ENCODE measurements around the gene ZNF225.

ZNF225 gene

GRCh38 chr19:44113138-44113783 is at the start of gene ZNF225:
Gene ZNF225 (plus strand): TSS chr19:44113399. CDS start chr19:44115828, 2,429 bp downstream.
- no peak for TF ChIP-seq JUND (IDR thresholded peaks at IDR 0.05; ENCODE audit: low read depth)
- in situ Hi-C loops (cut with HindIII; ENCODE audit: low pct_unique_long_range_greater_than_20kb, low sequenced_read_pairs): no loop called here
- DNase-seq (ENCODE audit: low read depth in 1 of 2, low spot score in 1 of 2): peak; percentile 75 to 97

GRCh38 chr19:44066305-44066704 is 46.9 kb upstream of the ZNF225 start:
- TF ChIP-seq JUND (IDR thresholded peaks at IDR 0.05; ENCODE audit: low read depth): no peak
- in situ Hi-C loops (cut with HindIII; ENCODE audit: low pct_unique_long_range_greater_than_20kb, low sequenced_read_pairs): no loop called here
- DNase-seq (ENCODE audit: low read depth in 1 of 2, low spot score in 1 of 2): no peak

GRCh38 chr19:44069415-44069814 is 43.8 kb upstream of the ZNF225 start:
- DNase-seq (ENCODE audit: low read depth in 1 of 2, low spot score in 1 of 2): no peak
- in situ Hi-C loops (cut with HindIII; ENCODE audit: low pct_unique_long_range_greater_than_20kb, low sequenced_read_pairs): no loop called here
- TF ChIP-seq JUND (IDR thresholded peaks at IDR 0.05; ENCODE audit: low read depth): no peak

GRCh38 chr19:44071824-44072542 is 41.2 kb upstream of the ZNF225 start, which contains the start of gene ZNF284:
Gene ZNF284 (plus strand): TSS chr19:44072159. CDS start chr19:44076390, 4,231 bp downstream.
- in situ Hi-C loops (cut with HindIII; ENCODE audit: low pct_unique_long_range_greater_than_20kb, low sequenced_read_pairs): no loop called here
- DNase-seq (ENCODE audit: low read depth in 1 of 2, low spot score in 1 of 2): peak; percentile 68 to 91
- TF ChIP-seq JUND (IDR thresholded peaks at IDR 0.05; ENCODE audit: low read depth): no peak

- no peak for DNase-seq (ENCODE audit: low read depth in 1 of 2, low spot score in 1 of 2)
- in situ Hi-C loops (cut with HindIII; ENCODE audit: low pct_unique_long_range_greater_than_20kb, low sequenced_read_pairs): no loop called here
- TF ChIP-seq JUND (IDR thresholded peaks at IDR 0.05; ENCODE audit: low read depth): no peak
Measured at GRCh38 chr19:44072543-44073401, 40.4 kb upstream of the ZNF225 start.

GRCh38 chr19:44076325-44076724 is 36.9 kb upstream of the ZNF225 start:
- in situ Hi-C loops (cut with HindIII; ENCODE audit: low pct_unique_long_range_greater_than_20kb, low sequenced_read_pairs): no loop called here
- TF ChIP-seq JUND (IDR thresholded peaks at IDR 0.05; ENCODE audit: low read depth): no peak
- DNase-seq (ENCODE audit: low read depth in 1 of 2, low spot score in 1 of 2): no peak

GRCh38 chr19:44092108-44092507 is 21.1 kb upstream of the ZNF225 start:
- TF ChIP-seq JUND (IDR thresholded peaks at IDR 0.05; ENCODE audit: low read depth): no peak
- in situ Hi-C loops (cut with HindIII; ENCODE audit: low pct_unique_long_range_greater_than_20kb, low sequenced_read_pairs): no loop called here
- no peak for DNase-seq (ENCODE audit: low read depth in 1 of 2, low spot score in 1 of 2)

- in situ Hi-C loops (cut with HindIII; ENCODE audit: low pct_unique_long_range_greater_than_20kb, low sequenced_read_pairs): no loop called here
- TF ChIP-seq JUND (IDR thresholded peaks at IDR 0.05; ENCODE audit: low read depth): no peak
- DNase-seq (ENCODE audit: low read depth in 1 of 2, low spot score in 1 of 2): peak; percentile 54 to 91
Measured at GRCh38 chr19:44093931-44094765, 19.1 kb upstream of the ZNF225 start, which contains the start of gene ZNF224. Gene ZNF224 (plus strand): TSS chr19:44094361. CDS start chr19:44097874, 3,513 bp downstream.

- DNase-seq (ENCODE audit: low read depth in 1 of 2, low spot score in 1 of 2): no peak
- in situ Hi-C loops (cut with HindIII; ENCODE audit: low pct_unique_long_range_greater_than_20kb, low sequenced_read_pairs): no loop called here
- no peak for TF ChIP-seq JUND (IDR thresholded peaks at IDR 0.05; ENCODE audit: low read depth)
Measured at GRCh38 chr19:44107751-44108150, 5.4 kb upstream of the ZNF225 start.

- no peak for DNase-seq (ENCODE audit: low read depth in 1 of 2, low spot score in 1 of 2)
- TF ChIP-seq JUND (IDR thresholded peaks at IDR 0.05; ENCODE audit: low read depth): no peak
- in situ Hi-C loops (cut with HindIII; ENCODE audit: low pct_unique_long_range_greater_than_20kb, low sequenced_read_pairs): no loop called here
Measured at GRCh38 chr19:44109458-44109857, 3.7 kb upstream of the ZNF225 start.

- in situ Hi-C loops (cut with HindIII; ENCODE audit: low pct_unique_long_range_greater_than_20kb, low sequenced_read_pairs): no loop called here
- no peak for DNase-seq (ENCODE audit: low read depth in 1 of 2, low spot score in 1 of 2)
- TF ChIP-seq JUND (IDR thresholded peaks at IDR 0.05; ENCODE audit: low read depth): no peak
Measured at GRCh38 chr19:44111910-44112463, 1.2 kb upstream of the ZNF225 start.

- DNase-seq (ENCODE audit: low read depth in 1 of 2, low spot score in 1 of 2): no peak
- in situ Hi-C loops (cut with HindIII; ENCODE audit: low pct_unique_long_range_greater_than_20kb, low sequenced_read_pairs): no loop called here
- TF ChIP-seq JUND (IDR thresholded peaks at IDR 0.05; ENCODE audit: low read depth): no peak
Measured at GRCh38 chr19:44112802-44113137, 429 bp upstream of the ZNF225 start.

All from T47D (cell line).